HepG2 (cell line): Measurements from ENCODE around the gene PLA1A. TPM values are rescaled to one million over a fixed set of nuclear protein-coding genes. Genes with fewer than 3 reads are reported as not detected.

Experiments used
- ATAC-seq: fragments of 200-7000 bp; cut with Tn5 transposase; 3 replicates; pipeline ENCODE4 v1.9.1; 2020; ENCODE audit warnings: mild to moderate bottlenecking, moderate library complexity
- BruUV-seq: library from RNA; stranded (reverse); fragments of 400-500 nt; replicated peaks from 2 replicates; lab custom pipeline; 2021; lab: Mats Ljungman, UMichigan
- CTCF ChIA-PET: fragments of 300-600 bp; formaldehyde crosslinking; extraction: SDS; loops from one replicate; lab custom pipeline; 2021; ENCODE audit warnings: low total read pairs, inconsistent platforms, low intra/inter-chr PET ratio; lab: Yijun Ruan, JAX
- POLR2A ChIA-PET: fragments of 350-600 bp; sonication (Branson Sonifier 250); formaldehyde crosslinking; loops from one replicate; lab custom pipeline; 2020; ENCODE audit warnings: antibody characterized with exemption, inconsistent platforms; lab: Yijun Ruan, JAX
- DNase-seq: peaks from one replicate; pipeline ENCODE4 v3.0.0-alpha.2; 2015; ENCODE audit warnings: low spot score
- FAIRE-seq: peaks from 3 replicates; lab custom pipeline; 2011; peaks lifted over from hg19 to GRCh38; lab: Jason Lieb, UNC
- H2AFZ ChIP-seq: one replicate; pipeline ENCODE4 v1.6.1; 2011; ENCODE audit warnings: low read length, inconsistent platforms
- H3K27ac ChIP-seq: fragments of 300-600 bp; 3 replicates; pipeline ENCODE4 v1.8.0; 2011; ENCODE audit warnings: mixed run types, mild to moderate bottlenecking, mixed read lengths, low read length, inconsistent platforms; ENCODE audit not compliant: insufficient read depth; ENCODE audit errors: extremely low read length
- H3K27me3 ChIP-seq, 2 experiments: fragments of 200-600 bp in 1 of 2; 2 replicates in 1 of 2; 3 replicates in 1 of 2; pipeline versions ENCODE4 v1.6.0 to v1.8.0; 2011; ENCODE audit warnings: low read length in 2 of 2, mild to moderate bottlenecking in 2 of 2, moderate library complexity in 2 of 2, inconsistent platforms in 1 of 2; ENCODE audit not compliant: insufficient read depth in 2 of 2, control insufficient read depth in 1 of 2
- H3K36me3 ChIP-seq, 2 experiments: fragments of 200-600 bp in 1 of 2; replicated peaks in 1 of 2; 2 replicates in 1 of 2; 3 replicates in 1 of 2; pipeline versions ENCODE4 v1.5.1 to v1.8.0; 2011; ENCODE audit warnings: low read length in 2 of 2, inconsistent platforms in 1 of 2; ENCODE audit not compliant: insufficient read depth in 2 of 2, control insufficient read depth in 1 of 2
- H3K4me1 ChIP-seq: 2 replicates; pipeline ENCODE4 v1.5.1; 2012; ENCODE audit warnings: low read length, inconsistent platforms; ENCODE audit not compliant: insufficient read depth
- H3K4me2 ChIP-seq: 2 replicates; pipeline ENCODE4 v1.6.0; 2011; ENCODE audit warnings: low read depth, low read length, inconsistent platforms
- H3K4me3 ChIP-seq, 3 experiments: fragments of 200-600 bp in 1 of 3; sonication (generic), shearing (Covaris generic) in 1 of 3; replicated peaks in 1 of 3; 2 replicates each; pipeline ENCODE4 v1.5.1; 2011 to 2016; ENCODE audit warnings: low read length in 3 of 3, inconsistent platforms in 2 of 3, low read depth in 2 of 3, mild to moderate bottlenecking in 2 of 3, control low read depth in 1 of 3, mixed read lengths in 1 of 3; ENCODE audit not compliant: insufficient read depth in 1 of 3
- H3K79me2 ChIP-seq: one replicate; pipeline ENCODE4 v1.6.1; 2011; ENCODE audit warnings: low read length, inconsistent platforms; ENCODE audit not compliant: insufficient read depth
- H3K9ac ChIP-seq: 2 replicates; pipeline ENCODE4 v1.6.0; 2011; ENCODE audit warnings: mild to moderate bottlenecking, low read depth, low read length, inconsistent platforms; ENCODE audit not compliant: insufficient read depth
- H3K9me3 ChIP-seq: 2 replicates; pipeline ENCODE4 v1.5.1; 2012; ENCODE audit warnings: mild to moderate bottlenecking, low read length
- H4K20me1 ChIP-seq: 2 replicates; pipeline ENCODE4 v1.6.0; 2011; ENCODE audit warnings: inconsistent platforms, mild to moderate bottlenecking, low read length, moderate library complexity; ENCODE audit not compliant: insufficient read depth
- HMG20A ChIP-seq: IDR thresholded peaks from 2 replicates; pipeline ENCODE4 v1.6.1; 2016; ENCODE audit warnings: borderline replicate concordance
- IRF2 ChIP-seq: IDR thresholded peaks from 2 replicates; pipeline ENCODE4 v1.6.1; 2018; ENCODE audit warnings: missing genetic modification reagents, missing compliant biosample characterization
- MYC ChIP-seq: sonication (generic); formaldehyde crosslinking; IDR thresholded peaks from 2 replicates; pipeline ENCODE4 v1.9.0; 2021; ENCODE audit warnings: missing genetic modification reagents, borderline replicate concordance
- NFE2L2 ChIP-seq: fragments of 150-350 bp; IDR thresholded peaks from 2 replicates; pipeline ENCODE4 v1.6.1; 2014; ENCODE audit warnings: low read length
- NR2F1 ChIP-seq, 2 experiments: fragments of 450-650 bp in 1 of 2; formaldehyde crosslinking in 1 of 2; IDR thresholded peaks; 2 replicates each; pipeline versions ENCODE4 v1.5.0 to v1.6.1; 2016 to 2020; ENCODE audit warnings: mild to moderate bottlenecking in 1 of 2, missing compliant biosample characterization in 1 of 2, missing genetic modification reagents in 1 of 2, moderate library complexity in 1 of 2
- PHB2 ChIP-seq: fragments of 450-650 bp; IDR thresholded peaks from 2 replicates; pipeline ENCODE4 v1.6.1; 2018; ENCODE audit not compliant: partially characterized antibody
- SRY ChIP-seq: sonication (generic); formaldehyde crosslinking; IDR thresholded peaks from 2 replicates; pipeline ENCODE4 v1.8.0; 2022; ENCODE audit warnings: mild to moderate bottlenecking, missing genetic modification reagents
- ZNF282 ChIP-seq: fragments of 450-650 bp; IDR thresholded peaks from 2 replicates; pipeline ENCODE4 v1.6.1; 2018; ENCODE audit not compliant: partially characterized antibody
- ZNF30 ChIP-seq: sonication (generic); formaldehyde crosslinking; IDR thresholded peaks from 2 replicates; pipeline ENCODE4 v1.5.0; 2020; ENCODE audit warnings: mild to moderate bottlenecking, missing genetic modification reagents
- WGBS: methylation state at CpG from one replicate; pipeline ENCODE4 v1.1.6; 2017; ENCODE audit warnings: low lambda C conversion rate; 5-methylcytosine and 5-hydroxymethylcytosine counted together
- in situ Hi-C: cut with HindIII; loops from 2 replicates; pipeline ENCODE4 v1.10.0; 2017; ENCODE audit warnings: low pct_unique_long_range_greater_than_20kb; ENCODE audit not compliant: extremely low pct_ligation_motif_present
- intact Hi-C: fragments of 100-400 bp; cut with micrococcal nuclease; formaldehyde crosslinking; loops from one replicate; pipeline ENCODE4 v1.10.0; 2022; ENCODE audit not compliant: unreplicated experiment
- polyA plus RNA-seq, 8 experiments: library from polyadenylated mRNA; depleted of rRNA in 3 of 8; stranded (reverse) in 7 of 8; unstranded in 1 of 8; fragments of >200 nt; fragmentation: Illumina TruSeq in 4 of 8; extraction: Trizol in 4 of 8; gene quantifications; 2 replicates each; pipeline versions ENCODE4 v1.2.1 to v1.2.3, GENCODE V29; 2011 to 2016; ENCODE audit warnings: low read depth in 4 of 8, missing spikeins in 1 of 8, mixed read lengths in 1 of 8; ENCODE audit not compliant: insufficient read depth in 1 of 8
- total RNA-seq, 5 experiments: library from RNA; depleted of rRNA; stranded (reverse); fragments of >200 nt; fragmentation: Illumina TruSeq; extraction: Trizol; gene quantifications; 2 replicates each; pipeline ENCODE4 v1.2.3, GENCODE V29; 2016; ENCODE audit warnings: low read depth in 1 of 5
- TF ChIP-seq, protein P1 (sequence below): sonication (generic); formaldehyde crosslinking; IDR thresholded peaks from 2 replicates; pipeline ENCODE4 v1.5.1; 2020; ENCODE audit warnings: missing genetic modification reagents, mild to moderate bottlenecking, borderline replicate concordance
- TF ChIP-seq, protein P2 (sequence below): sonication (generic); formaldehyde crosslinking; IDR thresholded peaks from 2 replicates; pipeline ENCODE4 v1.4.0; 2020; ENCODE audit warnings: missing genetic modification reagents

The PLA1A gene
- total and polyA plus RNA-seq, 2 of the 13 experiments (the other 11 are each of a cell fraction or from before 2014, with no cell fraction given) = 0.11 to 0.18 TPM

DNA sequence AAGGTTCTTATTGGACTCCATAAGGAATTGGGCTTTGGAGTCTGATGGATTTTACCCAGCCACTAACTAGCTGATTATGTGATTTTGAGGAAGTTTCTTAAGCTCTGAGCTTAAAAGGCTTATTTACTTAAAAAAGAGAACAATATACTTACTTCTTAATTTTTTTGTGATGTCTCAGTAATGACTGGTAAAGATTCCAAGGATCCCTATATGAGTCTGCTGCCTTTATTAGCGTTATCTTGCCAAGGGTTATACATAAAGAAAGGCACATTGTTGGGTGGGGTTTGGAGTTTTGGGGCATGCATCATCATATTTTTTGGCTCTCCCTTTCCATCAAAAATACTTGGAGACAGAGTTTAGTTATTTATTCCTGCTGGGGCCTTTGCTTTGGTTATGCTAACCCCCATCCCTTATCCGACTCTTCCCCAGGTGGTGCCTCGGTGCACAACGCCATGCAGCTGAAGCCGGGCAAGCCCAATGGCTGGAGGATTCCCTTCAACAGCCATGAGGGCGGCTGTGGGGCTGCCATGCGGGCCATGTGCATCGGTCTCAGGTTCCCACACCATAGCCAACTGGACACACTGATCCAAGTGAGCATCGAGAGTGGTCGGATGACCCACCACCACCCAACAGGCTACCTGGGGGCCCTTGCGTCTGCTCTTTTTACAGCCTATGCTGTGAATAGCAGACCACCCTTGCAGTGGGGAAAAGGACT, 11.7 kb upstream of the PLA1A start (continued):
- TF ChIP-seq, protein P1, sequence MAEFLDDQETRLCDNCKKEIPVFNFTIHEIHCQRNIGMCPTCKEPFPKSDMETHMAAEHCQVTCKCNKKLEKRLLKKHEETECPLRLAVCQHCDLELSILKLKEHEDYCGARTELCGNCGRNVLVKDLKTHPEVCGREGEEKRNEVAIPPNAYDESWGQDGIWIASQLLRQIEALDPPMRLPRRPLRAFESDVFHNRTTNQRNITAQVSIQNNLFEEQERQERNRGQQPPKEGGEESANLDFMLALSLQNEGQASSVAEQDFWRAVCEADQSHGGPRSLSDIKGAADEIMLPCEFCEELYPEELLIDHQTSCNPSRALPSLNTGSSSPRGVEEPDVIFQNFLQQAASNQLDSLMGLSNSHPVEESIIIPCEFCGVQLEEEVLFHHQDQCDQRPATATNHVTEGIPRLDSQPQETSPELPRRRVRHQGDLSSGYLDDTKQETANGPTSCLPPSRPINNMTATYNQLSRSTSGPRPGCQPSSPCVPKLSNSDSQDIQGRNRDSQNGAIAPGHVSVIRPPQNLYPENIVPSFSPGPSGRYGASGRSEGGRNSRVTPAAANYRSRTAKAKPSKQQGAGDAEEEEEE (CRISPR knock-in tag) = no peak
- TF ChIP-seq IRF2 (CRISPR knock-in tag) = no peak
- no peak for TF ChIP-seq NR2F1 (CRISPR knock-in tag; IDR thresholded peaks at IDR 0.05)

DNA sequence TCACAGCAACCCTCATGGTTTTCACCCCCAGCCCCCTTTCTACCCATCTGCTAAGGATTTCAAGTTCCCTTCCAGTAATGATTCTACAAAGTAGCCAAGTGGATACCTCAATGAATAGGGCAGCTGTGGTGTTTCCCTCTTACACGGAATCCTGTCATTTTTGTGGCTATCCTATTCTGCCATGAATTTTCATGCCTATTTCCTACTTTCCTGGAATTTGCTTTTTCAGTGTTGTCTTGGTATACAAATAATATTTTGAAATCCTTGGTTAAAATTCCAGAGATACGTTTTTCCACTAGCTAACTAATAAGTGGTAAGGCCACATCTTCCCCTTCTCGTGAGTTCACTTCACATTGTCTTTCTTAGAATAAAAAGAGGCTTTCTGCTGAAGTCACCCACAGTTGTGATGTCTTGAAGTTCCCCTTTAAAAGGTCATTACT, 10.9 kb upstream of the PLA1A start:
- no peak overlapping the region for H3K27ac ChIP-seq
- H3K36me3 ChIP-seq = no peaks in the 10 kb centered on the region
- peaks cover 0 to 1% of the 10 kb centered on the region in 2 experiments; a peak in 3 of 5 replicates for H3K27me3 ChIP-seq
- DNase-seq (no peak), ATAC-seq (no peak), FAIRE-seq (no peak)
- no peak overlapping the region for H3K4me2 ChIP-seq
- no peak overlapping the region for H3K9ac ChIP-seq
- H4K20me1 ChIP-seq = no peaks in the 10 kb centered on the region
- no peaks in the 10 kb centered on the region for H3K4me1 ChIP-seq
- no peak overlapping the region for H3K4me3 ChIP-seq
- CTCF ChIA-PET = no interaction called here
- H3K79me2 ChIP-seq = no peaks in the 10 kb centered on the region
- no TSS peak for BruUV-seq
- intact Hi-C loops = no loop called here
- 18% methylated on average over 3 of the region's 3 CpGs for WGBS
- POLR2A ChIA-PET = no interaction called here
- H3K9me3 ChIP-seq = peaks cover 9% of the 10 kb centered on the region
- TF ChIP-seq, protein P2, sequence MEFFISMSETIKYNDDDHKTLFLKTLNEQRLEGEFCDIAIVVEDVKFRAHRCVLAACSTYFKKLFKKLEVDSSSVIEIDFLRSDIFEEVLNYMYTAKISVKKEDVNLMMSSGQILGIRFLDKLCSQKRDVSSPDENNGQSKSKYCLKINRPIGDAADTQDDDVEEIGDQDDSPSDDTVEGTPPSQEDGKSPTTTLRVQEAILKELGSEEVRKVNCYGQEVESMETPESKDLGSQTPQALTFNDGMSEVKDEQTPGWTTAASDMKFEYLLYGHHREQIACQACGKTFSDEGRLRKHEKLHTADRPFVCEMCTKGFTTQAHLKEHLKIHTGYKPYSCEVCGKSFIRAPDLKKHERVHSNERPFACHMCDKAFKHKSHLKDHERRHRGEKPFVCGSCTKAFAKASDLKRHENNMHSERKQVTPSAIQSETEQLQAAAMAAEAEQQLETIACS (CRISPR knock-in tag) = no peak
- no peak for TF ChIP-seq PHB2
- TF ChIP-seq ZNF30 (CRISPR knock-in tag) = no peak
- no peak for TF ChIP-seq SRY (CRISPR knock-in tag)
- TF ChIP-seq HMG20A (CRISPR knock-in tag) = no peak
- no peak for TF ChIP-seq MYC (CRISPR knock-in tag)
- no peak for TF ChIP-seq NFE2L2
- TF ChIP-seq ZNF282 = no peak
- in situ Hi-C loops = no loop called here
- no peak overlapping the region for H2AFZ ChIP-seq
